Mucosa of stomach (tissue), 1 donor: ENCODE measurements around the gene C17orf67.

ENCODE experiments used
- H3K27me3 ChIP-seq: one replicate; pipeline ENCODE4 v1.7.0; 2013; ENCODE audit warnings: mild to moderate bottlenecking, low read length; ENCODE audit not compliant: control insufficient read depth, insufficient read depth
- H3K36me3 ChIP-seq: one replicate; pipeline ENCODE4 v1.7.0; 2013; ENCODE audit warnings: low read length; ENCODE audit not compliant: control insufficient read depth, insufficient read depth
- H3K4me1 ChIP-seq: one replicate; pipeline ENCODE4 v1.7.0; 2013; ENCODE audit warnings: mild to moderate bottlenecking, low read length; ENCODE audit not compliant: control insufficient read depth, insufficient read depth
- H3K4me3 ChIP-seq: one replicate; pipeline ENCODE4 v1.7.0; 2013; ENCODE audit warnings: low read length
- H3K9ac ChIP-seq: one replicate; pipeline ENCODE4 v1.7.0; 2013; ENCODE audit warnings: mild to moderate bottlenecking, low read length, moderate library complexity
- H3K9me3 ChIP-seq: one replicate; pipeline ENCODE4 v1.7.0; 2013; ENCODE audit warnings: mild to moderate bottlenecking, low read length, moderate library complexity; ENCODE audit not compliant: control insufficient read depth
- donor health status: Pancreatic carcinoma.

The C17orf67 gene

GRCh38 chr17:56815711-56816110 lies 18.0 kb downstream of the C17orf67 start:
- no peaks in the 10 kb centered on the region for H3K4me1 ChIP-seq
- no peaks in the 10 kb centered on the region for H3K36me3 ChIP-seq
- H3K4me3 ChIP-seq: no peak overlapping the region
- no peaks in the 10 kb centered on the region for H3K27me3 ChIP-seq
- no peak overlapping the region for H3K9ac ChIP-seq
- H3K9me3 ChIP-seq: no peaks in the 10 kb centered on the region

DNA sequence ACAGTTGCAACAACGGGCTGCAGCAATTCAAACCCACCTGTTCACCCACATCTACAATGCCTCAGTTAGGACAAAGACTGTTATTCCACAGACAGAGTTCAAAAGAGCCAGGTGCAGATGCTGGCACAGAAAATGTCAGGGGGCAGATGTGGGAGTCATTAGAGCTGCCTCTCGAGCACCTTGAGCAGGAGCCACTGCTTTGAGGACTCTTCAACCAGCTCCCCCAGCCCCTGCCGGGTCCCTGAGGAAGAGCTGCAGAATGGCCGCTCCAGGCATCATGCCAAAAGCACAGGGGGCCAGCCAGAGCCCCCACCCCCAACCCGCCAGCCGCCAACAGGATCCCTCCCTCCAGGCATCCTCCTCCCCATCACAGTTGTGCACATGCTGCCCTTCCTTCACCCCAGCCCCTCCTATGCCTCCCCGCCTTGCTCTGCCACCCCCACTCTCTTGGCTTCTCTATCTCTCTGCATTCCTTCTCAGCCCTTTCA lies 20.8 kb downstream of the C17orf67 start:
- Histone ChIP-seq H3K9me3 (no peaks in the 10 kb centered on the region), H3K9ac (no peak overlapping the region), H3K27me3 (no peaks in the 10 kb centered on the region), H3K36me3 (peaks cover 2% of the 10 kb centered on the region), H3K4me3 (no peak overlapping the region), H3K4me1 (no peaks in the 10 kb centered on the region)

GRCh38 chr17:56810891-56811775 lies 22.6 kb downstream of the C17orf67 start:
- Histone ChIP-seq H3K27me3 (no peaks in the 10 kb centered on the region), H3K36me3 (peaks cover 2% of the 10 kb centered on the region), H3K4me1 (no peaks in the 10 kb centered on the region), H3K9me3 (no peaks in the 10 kb centered on the region), H3K9ac (no peak overlapping the region), H3K4me3 (no peak overlapping the region)

DNA sequence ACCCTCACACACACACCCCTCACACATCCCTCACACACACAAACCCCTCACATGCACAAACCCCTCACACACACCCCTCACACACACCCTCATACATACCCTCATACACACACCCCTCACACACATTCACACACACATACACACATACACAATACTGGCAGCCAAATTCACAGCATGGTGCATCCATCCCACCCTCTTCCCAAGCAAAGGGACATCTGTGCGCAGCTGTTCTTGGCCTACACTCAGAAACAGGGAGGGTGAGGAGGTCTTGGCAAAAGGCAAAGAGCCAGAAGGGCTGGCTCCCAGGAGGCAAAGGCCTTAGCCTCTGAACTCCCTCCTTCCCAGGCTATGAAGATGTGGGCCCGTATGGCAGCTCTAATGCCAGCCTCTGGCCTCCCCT lies 23.4 kb downstream of the C17orf67 start:
- Histone ChIP-seq H3K36me3 (peaks cover 2% of the 10 kb centered on the region), H3K27me3 (no peaks in the 10 kb centered on the region), H3K4me1 (no peaks in the 10 kb centered on the region), H3K9me3 (no peaks in the 10 kb centered on the region), H3K4me3 (no peak overlapping the region), H3K9ac (no peak overlapping the region)

GRCh38 chr17:56809820-56810179 lies 23.9 kb downstream of the C17orf67 start:
- Histone ChIP-seq H3K4me3 (no peak overlapping the region), H3K9ac (no peak overlapping the region), H3K9me3 (no peaks in the 10 kb centered on the region), H3K4me1 (no peaks in the 10 kb centered on the region), H3K36me3 (peaks cover 2% of the 10 kb centered on the region), H3K27me3 (no peaks in the 10 kb centered on the region)

DNA sequence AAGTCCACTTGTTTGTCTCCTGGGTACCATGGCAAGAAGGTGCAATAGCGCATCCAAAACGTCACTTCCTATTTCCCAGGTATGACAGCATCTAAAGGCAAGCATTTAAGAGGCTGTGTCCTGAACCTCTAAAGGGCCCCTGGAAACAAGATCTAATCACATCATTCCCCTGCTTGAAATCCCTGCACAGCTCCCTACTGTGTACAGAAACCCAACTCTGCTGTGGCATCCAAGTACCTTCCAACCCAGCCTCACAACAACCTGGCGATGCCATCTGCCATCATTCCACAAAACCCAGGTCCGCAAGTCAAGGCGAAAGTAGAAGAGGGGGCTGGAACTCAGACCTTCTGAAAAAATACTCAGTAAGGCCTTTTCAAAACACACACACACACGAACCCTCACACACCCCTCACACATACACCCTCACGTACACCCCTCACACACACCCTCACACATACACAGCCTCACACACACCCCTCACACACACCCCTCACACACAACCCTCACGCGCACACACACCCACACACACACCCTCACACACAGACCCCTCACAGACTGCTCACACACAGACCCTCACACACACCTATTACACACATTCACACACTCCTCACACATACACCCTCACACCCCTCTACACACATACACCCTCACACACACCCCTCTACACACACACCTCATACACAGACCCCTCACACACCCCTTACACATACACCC lies 24.5 kb downstream of the C17orf67 start:
- H3K4me3 ChIP-seq: no peak overlapping the region
- H3K27me3 ChIP-seq: no peaks in the 10 kb centered on the region
- H3K9me3 ChIP-seq: no peaks in the 10 kb centered on the region
- H3K4me1 ChIP-seq: no peaks in the 10 kb centered on the region
- H3K9ac ChIP-seq: no peak overlapping the region
- H3K36me3 ChIP-seq: peaks cover 2% of the 10 kb centered on the region

DNA sequence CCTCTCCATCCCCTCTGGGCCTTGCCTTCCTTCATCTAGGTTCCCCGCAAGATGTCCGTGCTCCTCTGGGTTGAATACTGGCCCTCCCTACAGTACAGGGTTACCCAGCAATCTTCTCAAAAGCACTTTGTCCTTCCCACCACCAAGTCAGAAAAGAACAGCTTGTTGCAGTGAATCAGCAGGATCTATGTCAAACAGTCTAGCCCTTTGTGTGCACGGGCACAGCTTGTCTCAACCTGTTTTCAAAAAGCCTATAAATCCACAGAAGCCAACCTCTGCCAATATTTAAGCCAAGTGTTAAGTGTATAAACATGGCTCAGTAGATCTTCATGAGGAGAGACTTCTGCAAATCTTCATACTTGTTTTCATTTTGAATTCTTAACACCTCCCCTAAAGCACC lies 25.2 kb downstream of the C17orf67 start:
- Histone ChIP-seq H3K9ac (no peak overlapping the region), H3K4me1 (no peaks in the 10 kb centered on the region), H3K36me3 (peaks cover 2% of the 10 kb centered on the region), H3K27me3 (no peaks in the 10 kb centered on the region), H3K9me3 (no peaks in the 10 kb centered on the region), H3K4me3 (no peak overlapping the region)

- Histone ChIP-seq H3K9ac (no peak overlapping the region), H3K4me1 (no peaks in the 10 kb centered on the region), H3K27me3 (no peaks in the 10 kb centered on the region), H3K36me3 (peaks cover 2% of the 10 kb centered on the region), H3K4me3 (no peak overlapping the region), H3K9me3 (no peaks in the 10 kb centered on the region)
Measured at GRCh38 chr17:56807723-56808122, 26.0 kb downstream of the C17orf67 start.

DNA sequence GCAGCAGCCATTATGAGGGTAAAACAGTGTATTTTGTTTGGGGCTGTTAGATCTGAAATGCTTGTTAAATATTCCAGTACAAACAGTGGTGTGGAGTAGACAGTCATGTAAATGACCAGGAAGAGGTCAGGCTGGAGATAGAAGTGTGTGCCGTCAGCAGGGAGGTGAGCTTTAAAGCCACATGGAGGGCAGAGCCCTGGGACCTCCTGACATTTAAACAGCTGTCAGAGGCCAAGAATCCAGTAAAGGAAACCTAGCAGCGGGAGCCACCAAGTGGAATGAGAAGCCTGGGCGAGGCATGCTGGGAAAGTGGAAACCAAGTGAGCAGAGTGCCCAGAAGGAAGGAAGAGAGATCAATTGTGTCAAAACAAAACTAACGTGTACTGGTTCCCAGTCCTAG lies 26.8 kb downstream of the C17orf67 start:
- Histone ChIP-seq H3K27me3 (no peaks in the 10 kb centered on the region), H3K9ac (no peak overlapping the region), H3K9me3 (no peaks in the 10 kb centered on the region), H3K4me3 (no peak overlapping the region), H3K4me1 (no peaks in the 10 kb centered on the region), H3K36me3 (peaks cover 2% of the 10 kb centered on the region)

GRCh38 chr17:56804454-56804853 lies 29.3 kb downstream of the C17orf67 start:
- Histone ChIP-seq H3K36me3 (no peaks in the 10 kb centered on the region), H3K4me1 (no peaks in the 10 kb centered on the region)

DNA sequence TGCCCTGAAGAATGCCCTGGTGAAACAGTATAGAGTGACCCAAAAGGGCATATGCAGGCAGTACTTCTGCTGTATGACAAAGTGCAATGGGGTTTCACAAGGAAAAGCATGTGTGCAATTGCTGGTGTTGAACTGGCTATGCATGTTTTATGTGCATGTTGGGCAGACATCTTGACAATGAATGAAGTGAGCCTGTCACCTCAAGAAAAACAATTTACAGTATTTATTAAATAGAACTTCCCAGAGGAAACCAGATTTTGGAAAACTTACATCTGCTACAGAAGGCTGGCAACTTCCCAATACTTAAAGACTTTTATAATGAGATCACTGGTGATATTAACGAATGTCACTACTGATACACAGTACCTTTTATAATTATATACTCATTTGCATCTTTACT lies 30.6 kb downstream of the C17orf67 start:
- H3K9me3 ChIP-seq: no peaks in the 10 kb centered on the region
- H3K36me3 ChIP-seq: no peaks in the 10 kb centered on the region
- H3K27me3 ChIP-seq: no peaks in the 10 kb centered on the region
- H3K4me1 ChIP-seq: no peaks in the 10 kb centered on the region
- no peak overlapping the region for H3K4me3 ChIP-seq
- no peak overlapping the region for H3K9ac ChIP-seq

More at GRCh38 chr17:56804454-56804853, 29.3 kb downstream of the C17orf67 start:
- H3K9me3 ChIP-seq: no peaks in the 10 kb centered on the region
- H3K27me3 ChIP-seq: no peaks in the 10 kb centered on the region
- no peak overlapping the region for H3K9ac ChIP-seq
- no peak overlapping the region for H3K4me3 ChIP-seq

DNA sequence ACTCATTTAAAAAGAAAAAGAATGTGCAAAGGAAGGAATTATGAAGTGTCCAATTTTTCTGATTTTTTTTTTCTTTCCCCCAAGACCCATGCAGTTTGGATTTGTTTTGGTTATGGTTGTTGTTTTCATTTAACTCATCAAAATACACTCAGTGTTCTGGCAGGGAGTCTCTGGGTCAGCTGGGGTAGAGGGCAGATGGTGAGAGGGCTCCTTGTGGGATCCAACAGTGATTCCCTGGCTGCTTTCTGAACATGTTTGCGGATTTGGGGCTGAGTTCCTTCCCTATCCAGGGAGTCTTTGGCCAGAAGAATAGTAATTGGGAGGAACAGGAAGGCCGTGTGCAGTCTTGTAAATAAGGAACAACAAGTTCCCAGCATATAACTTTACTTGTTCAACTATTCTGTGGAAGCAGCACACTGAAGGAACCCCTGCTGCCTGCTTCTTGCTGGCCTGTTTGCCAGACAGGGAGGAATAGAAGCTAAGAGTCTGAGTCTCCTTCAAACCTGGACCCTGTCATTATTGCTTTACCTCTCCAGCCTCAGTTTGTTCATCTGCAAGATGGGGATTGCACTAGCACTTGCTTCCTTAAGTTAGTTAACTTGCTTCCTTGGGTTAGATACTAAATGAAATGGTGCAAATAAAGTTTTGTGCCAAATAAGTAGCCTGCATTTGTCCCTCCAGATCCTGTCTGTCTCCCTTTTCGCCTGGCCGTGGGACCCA lies 32.1 kb downstream of the C17orf67 start:
- Histone ChIP-seq H3K9ac (no peak overlapping the region), H3K36me3 (no peaks in the 10 kb centered on the region), H3K27me3 (no peaks in the 10 kb centered on the region), H3K9me3 (no peaks in the 10 kb centered on the region), H3K4me3 (no peak overlapping the region), H3K4me1 (no peaks in the 10 kb centered on the region)
